Cardiac fibroblast (primary cell): ENCODE results near the gene FGFBP1.
A peak's percentile ranks its signal among the peaks of the same experiment; 100 is the strongest.

Experiments used
- DNase-seq, 2 donors: peaks; one replicate each; pipeline versions ENCODE4 v3.0.0 to v3.0.0-alpha.2; 2010; ENCODE audit warnings: low read depth in 2 of 2
- H3K4me3 ChIP-seq, 2 donors: replicated peaks in 1 of 2; 1 replicate in 1 of 2; 2 replicates in 1 of 2; pipeline ENCODE4 v1.5.1; 2011; ENCODE audit warnings: low read depth in 2 of 2, low read length in 2 of 2, mild to moderate bottlenecking in 2 of 2, moderate library complexity in 1 of 2
- TF ChIP-seq, protein P1 (sequence below): IDR thresholded peaks from one replicate; pipeline ENCODE4 v1.5.1; 2011; ENCODE audit warnings: low read depth, mild to moderate bottlenecking, low read length, inconsistent platforms

The FGFBP1 gene

DNA sequence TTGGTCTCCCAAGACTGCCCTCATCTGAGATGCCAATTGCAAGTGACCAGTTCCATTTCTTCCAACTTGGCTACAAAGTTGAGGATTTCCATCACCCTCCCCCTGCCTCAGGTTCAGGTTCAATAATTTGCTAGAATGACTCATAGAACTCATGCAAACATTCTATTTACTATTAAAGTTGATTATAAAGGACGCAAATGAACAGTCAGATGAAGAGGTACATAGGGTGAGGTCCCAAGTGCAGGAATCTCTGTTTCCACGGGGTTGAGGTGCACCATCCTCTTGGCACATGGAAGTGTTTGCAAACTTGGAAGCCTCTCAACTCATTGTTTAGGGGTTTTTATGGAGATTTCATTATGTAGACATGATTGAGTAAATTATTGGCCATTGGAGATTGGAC lies 41.0 kb downstream of the FGFBP1 start:
- TF ChIP-seq, protein P1, sequence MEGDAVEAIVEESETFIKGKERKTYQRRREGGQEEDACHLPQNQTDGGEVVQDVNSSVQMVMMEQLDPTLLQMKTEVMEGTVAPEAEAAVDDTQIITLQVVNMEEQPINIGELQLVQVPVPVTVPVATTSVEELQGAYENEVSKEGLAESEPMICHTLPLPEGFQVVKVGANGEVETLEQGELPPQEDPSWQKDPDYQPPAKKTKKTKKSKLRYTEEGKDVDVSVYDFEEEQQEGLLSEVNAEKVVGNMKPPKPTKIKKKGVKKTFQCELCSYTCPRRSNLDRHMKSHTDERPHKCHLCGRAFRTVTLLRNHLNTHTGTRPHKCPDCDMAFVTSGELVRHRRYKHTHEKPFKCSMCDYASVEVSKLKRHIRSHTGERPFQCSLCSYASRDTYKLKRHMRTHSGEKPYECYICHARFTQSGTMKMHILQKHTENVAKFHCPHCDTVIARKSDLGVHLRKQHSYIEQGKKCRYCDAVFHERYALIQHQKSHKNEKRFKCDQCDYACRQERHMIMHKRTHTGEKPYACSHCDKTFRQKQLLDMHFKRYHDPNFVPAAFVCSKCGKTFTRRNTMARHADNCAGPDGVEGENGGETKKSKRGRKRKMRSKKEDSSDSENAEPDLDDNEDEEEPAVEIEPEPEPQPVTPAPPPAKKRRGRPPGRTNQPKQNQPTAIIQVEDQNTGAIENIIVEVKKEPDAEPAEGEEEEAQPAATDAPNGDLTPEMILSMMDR, result no peak
- DNase-seq, result no peak

DNA sequence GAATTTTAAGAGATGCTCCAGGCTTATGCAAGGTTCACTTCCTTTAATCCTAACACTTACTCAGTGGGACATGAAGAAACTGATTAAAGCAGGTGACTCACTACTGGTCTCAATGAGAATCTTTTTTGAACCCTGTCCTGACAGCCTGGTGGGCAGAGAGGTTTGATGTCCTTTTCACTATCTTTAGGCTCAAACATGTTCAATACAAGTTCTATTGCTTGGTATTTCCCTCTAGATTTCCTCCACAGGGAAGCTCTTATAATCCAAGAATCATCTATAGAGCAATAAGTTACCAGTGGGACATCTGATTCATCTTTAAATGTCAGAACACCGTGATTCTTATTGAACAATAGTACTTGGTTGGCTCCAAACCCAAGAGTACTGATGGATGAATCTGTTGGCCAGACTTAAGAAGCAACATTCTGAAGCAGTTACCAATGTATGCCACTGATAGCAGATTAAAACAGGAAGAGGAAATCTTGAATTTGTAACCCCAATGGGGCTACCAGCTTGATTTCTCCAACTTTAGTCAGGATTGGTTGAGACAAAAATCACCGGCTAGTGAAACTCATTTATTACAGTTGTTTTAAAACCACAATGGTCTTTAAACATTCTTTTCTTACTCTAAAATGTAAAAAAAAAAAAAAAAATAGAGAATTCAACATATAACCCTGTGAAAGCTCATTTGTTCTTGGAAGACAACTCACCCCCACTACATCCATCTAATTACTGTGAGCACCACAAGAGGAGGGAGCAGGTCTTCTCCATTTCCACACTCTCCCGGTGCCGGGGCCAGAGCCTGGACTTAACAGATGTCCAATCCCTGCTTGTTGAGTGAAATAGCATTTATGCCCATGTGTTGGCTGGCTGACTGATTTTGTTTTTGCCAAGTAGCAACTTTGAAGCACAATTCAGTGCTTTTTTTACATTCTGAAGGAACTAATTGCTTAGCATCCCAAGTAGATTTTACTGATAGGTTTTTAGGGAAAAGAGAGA lies 43.3 kb downstream of the FGFBP1 start:
- DNase-seq, result peak in 1 of 2 donors; percentile 62
- no peak overlapping the region for H3K4me3 ChIP-seq
- TF ChIP-seq, protein P1, result no peak

More for the DNA sequence above, 41.0 kb downstream of the FGFBP1 start:
- H3K4me3 ChIP-seq, result no peak overlapping the region

DNA sequence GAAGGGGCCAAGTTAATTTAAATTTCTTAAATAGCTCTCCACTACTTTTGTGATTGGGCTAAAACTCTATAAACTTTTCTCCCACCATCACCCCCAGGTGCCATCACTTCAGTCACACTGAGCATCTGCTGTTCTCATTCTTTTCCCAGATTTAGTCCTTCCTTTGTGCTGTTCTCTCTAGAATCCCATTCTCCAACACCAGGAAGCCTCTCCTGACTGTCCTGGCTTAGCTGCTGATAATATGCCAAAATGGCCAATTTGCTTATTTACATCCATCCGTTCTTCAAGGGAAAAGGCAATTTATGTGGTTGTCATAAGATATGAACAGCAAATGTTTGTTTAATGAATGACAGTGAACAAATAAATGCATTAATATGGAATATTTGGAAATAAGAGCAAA lies 44.1 kb downstream of the FGFBP1 start:
- TF ChIP-seq, protein P1, result no peak
- H3K4me3 ChIP-seq, result no peak overlapping the region
- DNase-seq, result no peak

DNA sequence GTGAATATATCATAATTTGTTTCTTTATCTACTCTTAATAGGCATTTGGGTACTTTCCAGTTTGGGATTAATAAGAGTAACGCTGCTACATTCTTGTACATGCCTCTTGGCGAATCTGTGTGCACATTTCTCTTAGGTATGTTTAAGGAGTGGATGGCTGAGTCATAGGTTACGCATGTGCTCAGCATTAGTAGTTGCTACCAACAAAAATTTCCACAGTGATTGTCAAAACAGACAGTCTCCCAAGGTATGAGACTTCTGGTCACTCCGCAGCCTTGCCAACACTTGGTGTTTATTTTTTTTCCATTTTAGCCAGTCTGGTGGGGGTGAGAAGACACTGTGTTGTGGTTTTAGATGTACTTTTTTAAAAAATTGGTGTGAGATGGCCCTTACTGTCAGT lies 44.6 kb downstream of the FGFBP1 start:
- TF ChIP-seq, protein P1, result no peak
- DNase-seq, result peak; percentile 92 to 99
- no peak overlapping the region for H3K4me3 ChIP-seq

DNA sequence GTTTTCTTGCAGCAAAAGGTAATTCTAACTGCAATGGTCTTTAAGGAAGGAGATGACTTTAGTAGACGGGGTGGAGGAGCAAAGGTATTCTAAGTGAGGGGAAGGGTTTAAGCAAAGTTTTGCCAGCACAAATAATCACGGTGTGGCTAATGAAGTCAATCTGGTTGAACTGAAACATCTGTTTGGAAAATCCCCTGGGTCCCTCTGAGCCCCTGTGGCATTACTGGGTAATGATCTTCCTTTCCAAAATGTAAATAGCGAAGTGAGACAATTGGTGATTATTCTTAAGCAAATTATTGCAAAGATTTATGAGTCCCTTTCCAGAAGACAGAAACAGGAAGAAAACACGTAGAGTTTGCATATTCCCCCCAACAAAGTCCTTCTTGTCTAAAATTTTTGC lies 47.2 kb downstream of the FGFBP1 start:
- H3K4me3 ChIP-seq, result no peak overlapping the region
- TF ChIP-seq, protein P1, result no peak
- no peak for DNase-seq

DNA sequence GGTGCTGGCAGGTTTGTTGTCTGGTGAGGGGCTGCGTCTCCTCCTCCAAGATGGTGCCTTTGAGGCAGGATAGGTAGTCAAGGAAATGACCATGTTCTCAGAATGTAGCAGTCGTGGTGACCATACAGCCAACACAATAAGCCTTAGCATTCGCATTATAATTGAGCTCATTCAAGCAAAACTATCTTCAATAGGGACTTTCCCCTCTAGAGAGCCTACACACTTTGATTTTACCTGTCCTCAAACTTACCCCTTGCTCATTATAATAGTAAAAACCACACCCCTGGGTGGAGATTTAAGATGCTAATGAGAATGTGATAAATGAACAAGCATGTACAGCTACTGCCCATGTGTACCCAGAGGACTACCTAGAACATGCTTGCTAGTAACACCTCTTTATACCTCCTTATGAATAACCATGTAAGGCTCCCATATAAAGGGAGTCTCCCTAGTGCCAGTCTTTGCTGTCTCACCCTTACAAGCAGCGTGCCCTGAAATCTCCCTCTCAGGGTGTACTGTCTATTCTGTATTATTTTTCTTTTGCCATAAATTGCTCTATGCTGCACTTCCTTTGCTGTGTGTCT lies 48.2 kb downstream of the FGFBP1 start:
- H3K4me3 ChIP-seq, result no peak overlapping the region
- TF ChIP-seq, protein P1, result no peak
- no peak for DNase-seq
